Measurements from ENCODE around the gene NXN.
"Not testable (repeated sequence)": the region's sequence is repeated elsewhere in the genome, so short reads cannot be mapped to it uniquely, and the experiment has no call there.

NXN gene

GRCh38 chr17:958712-959451 is 20.7 kb downstream of the NXN start:
- H3K4me3 ChIP-seq (ENCODE audit: low read depth, low read length) = no peak overlapping the region
- TF ChIP-seq CTCF (IDR thresholded peaks at IDR 0.05; ENCODE audit: low read depth, low read length) = no peak

- H3K4me3 ChIP-seq (ENCODE audit: low read depth, low read length) = no peak overlapping the region
- no peak for TF ChIP-seq CTCF (IDR thresholded peaks at IDR 0.05; ENCODE audit: low read depth, low read length)
Measured at GRCh38 chr17:957856-958421, 21.6 kb downstream of the NXN start.

- no peak for TF ChIP-seq CTCF (IDR thresholded peaks at IDR 0.05; ENCODE audit: low read depth, low read length)
- H3K4me3 ChIP-seq (ENCODE audit: low read depth, low read length) = no peak overlapping the region
Measured at GRCh38 chr17:956905-957304, 22.7 kb downstream of the NXN start.

- no peak overlapping the region for H3K4me3 ChIP-seq (ENCODE audit: low read depth, low read length)
- TF ChIP-seq CTCF (IDR thresholded peaks at IDR 0.05; ENCODE audit: low read depth, low read length) = no peak
Measured at GRCh38 chr17:954431-955164, 25.0 kb downstream of the NXN start.

- no peak overlapping the region for H3K4me3 ChIP-seq (ENCODE audit: low read depth, low read length)
- no peak for TF ChIP-seq CTCF (IDR thresholded peaks at IDR 0.05; ENCODE audit: low read depth, low read length)
Measured at GRCh38 chr17:953767-954166, 25.8 kb downstream of the NXN start.

GRCh38 chr17:952592-952991 is 27.0 kb downstream of the NXN start:
- H3K4me3 ChIP-seq (ENCODE audit: low read depth, low read length) = not testable (repeated sequence)

- H3K4me3 ChIP-seq (ENCODE audit: low read depth, low read length) = peak overlapping the region; percentile 44
- TF ChIP-seq CTCF (IDR thresholded peaks at IDR 0.05; ENCODE audit: low read depth, low read length) = no peak
Measured at GRCh38 chr17:951325-952132, 28.0 kb downstream of the NXN start.

Measured in WI38 (cell line).